Astrocyte (in vitro differentiated cells and primary cell): ENCODE measurements around the gene PTPRN2.

ENCODE experiments used
- EZH2 ChIP-seq: IDR thresholded peaks from 2 replicates; pipeline ENCODE4 v1.6.1; 2012; ENCODE audit warnings: mild to moderate bottlenecking, low read length, inconsistent platforms; ENCODE audit not compliant: insufficient read depth
- TF ChIP-seq, protein P1 (sequence below): IDR thresholded peaks from 2 replicates; pipeline ENCODE4 v1.5.1; 2011; ENCODE audit warnings: low read depth, mild to moderate bottlenecking, inconsistent platforms, low read length, moderate library complexity; ENCODE audit not compliant: insufficient read depth

DNA sequence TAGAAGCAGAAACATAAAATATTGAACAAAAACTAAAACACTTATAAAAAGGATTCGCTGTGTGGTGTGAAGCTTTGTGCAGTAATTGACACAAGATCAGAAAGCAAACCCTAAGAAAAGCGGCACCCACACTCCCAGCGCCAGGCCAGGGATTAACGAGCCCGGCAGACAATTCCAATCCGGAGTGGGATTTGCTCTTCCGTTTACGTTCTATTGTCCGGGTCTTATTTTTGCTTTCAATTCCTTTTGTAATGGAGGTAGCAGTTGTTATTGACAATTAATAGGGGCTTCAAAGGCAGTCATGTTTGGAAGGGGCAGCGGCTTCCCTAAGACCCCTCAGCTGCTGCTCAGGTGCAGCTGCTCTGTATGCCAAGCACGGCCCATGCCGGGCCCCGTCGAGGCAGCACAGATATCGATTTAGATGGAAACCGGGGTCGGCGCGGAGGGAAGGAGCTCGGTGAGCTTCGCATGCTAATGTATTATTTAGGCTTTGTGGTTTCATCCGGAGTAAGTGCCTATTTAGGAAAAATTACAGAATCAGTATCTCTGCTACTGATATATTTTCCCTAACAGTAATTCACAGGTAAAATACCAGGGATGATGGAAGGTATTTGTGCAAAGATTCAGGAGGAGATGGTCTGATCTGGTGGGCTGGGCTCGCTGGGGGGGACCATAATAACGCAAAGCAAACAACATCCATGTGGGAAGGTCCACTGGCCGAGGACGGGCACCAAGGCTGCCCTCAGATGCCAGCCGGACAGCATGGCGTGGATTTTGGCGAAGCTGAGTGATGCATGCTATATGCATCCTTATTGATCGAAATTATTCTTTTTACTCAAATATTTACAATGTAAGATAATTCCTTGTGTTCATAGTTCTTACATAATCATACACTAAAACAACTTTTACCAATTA, 561.7 kb downstream of the PTPRN2 start:
- TF ChIP-seq, protein P1, sequence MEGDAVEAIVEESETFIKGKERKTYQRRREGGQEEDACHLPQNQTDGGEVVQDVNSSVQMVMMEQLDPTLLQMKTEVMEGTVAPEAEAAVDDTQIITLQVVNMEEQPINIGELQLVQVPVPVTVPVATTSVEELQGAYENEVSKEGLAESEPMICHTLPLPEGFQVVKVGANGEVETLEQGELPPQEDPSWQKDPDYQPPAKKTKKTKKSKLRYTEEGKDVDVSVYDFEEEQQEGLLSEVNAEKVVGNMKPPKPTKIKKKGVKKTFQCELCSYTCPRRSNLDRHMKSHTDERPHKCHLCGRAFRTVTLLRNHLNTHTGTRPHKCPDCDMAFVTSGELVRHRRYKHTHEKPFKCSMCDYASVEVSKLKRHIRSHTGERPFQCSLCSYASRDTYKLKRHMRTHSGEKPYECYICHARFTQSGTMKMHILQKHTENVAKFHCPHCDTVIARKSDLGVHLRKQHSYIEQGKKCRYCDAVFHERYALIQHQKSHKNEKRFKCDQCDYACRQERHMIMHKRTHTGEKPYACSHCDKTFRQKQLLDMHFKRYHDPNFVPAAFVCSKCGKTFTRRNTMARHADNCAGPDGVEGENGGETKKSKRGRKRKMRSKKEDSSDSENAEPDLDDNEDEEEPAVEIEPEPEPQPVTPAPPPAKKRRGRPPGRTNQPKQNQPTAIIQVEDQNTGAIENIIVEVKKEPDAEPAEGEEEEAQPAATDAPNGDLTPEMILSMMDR = no peak
- no peak for TF ChIP-seq EZH2
